PC-3 (cell line): ENCODE data around the gene RGS7.

Experiments
- CTCF ChIP-seq: fragments of 300-600 bp; sonication (generic); conservative IDR thresholded peaks from 2 replicates; pipeline ENCODE4 v1.5.1; 2017; ENCODE audit warnings: antibody characterized with exemption, low read depth, mild to moderate bottlenecking, low read length
- EZH2phosphoT487 ChIP-seq: fragments of 300-600 bp; sonication (generic); IDR thresholded peaks from 2 replicates; pipeline ENCODE4 v1.6.1; 2018; ENCODE audit warnings: mild to moderate bottlenecking, antibody characterized with exemption, low read length, borderline replicate concordance

DNA sequence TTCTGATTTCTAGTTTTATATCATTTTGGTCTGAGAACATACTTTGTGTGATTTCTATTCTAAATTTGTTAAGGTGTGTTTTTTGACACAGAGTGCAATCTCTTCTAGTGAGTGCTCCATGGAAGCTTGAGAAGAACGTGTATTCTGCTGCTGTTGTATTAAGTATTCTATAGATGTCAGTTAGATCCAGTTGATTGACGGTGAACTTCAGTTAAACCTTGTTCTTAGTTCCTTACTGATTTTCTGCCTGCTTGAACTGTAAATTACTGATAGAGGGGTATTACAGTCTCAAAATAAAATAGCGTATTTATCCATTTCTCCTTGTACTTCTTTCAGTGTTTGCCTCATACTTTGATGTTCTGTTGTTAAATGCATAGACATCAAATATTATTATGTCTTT, 497.0 kb downstream of the RGS7 start:
- TF ChIP-seq EZH2phosphoT487 (no peak), CTCF (no peak)
